Left lung (tissue), 10 donors: ENCODE results near the gene SCN10A. TPM values are rescaled to one million over a fixed set of nuclear protein-coding genes. Genes with fewer than 3 reads are reported as not detected.

Experiments used
- ATAC-seq: fragments of 200-7000 bp; cut with Tn5 transposase; one replicate; pipeline ENCODE4 v1.9.1; 2020; ENCODE audit warnings: moderate library complexity
- DNase-seq, 4 donors: peaks; one replicate each; pipeline ENCODE4 v3.0.0-alpha.2; 2013 to 2020
- H3K27ac ChIP-seq, 2 donors: fragments of 200-600 bp; sonication (generic) in 1 of 2; one replicate each; pipeline versions ENCODE4 v1.5.0 to v1.8.0; 2020 to 2021
- H3K27me3 ChIP-seq, 2 donors: fragments of 200-600 bp; sonication (generic) in 1 of 2; one replicate each; pipeline versions ENCODE4 v1.5.0 to v1.8.0; 2020 to 2021
- H3K36me3 ChIP-seq, 2 donors: fragments of 200-600 bp; sonication (generic) in 1 of 2; one replicate each; pipeline versions ENCODE4 v1.5.0 to v1.8.0; 2020 to 2021
- H3K4me1 ChIP-seq, 2 donors: fragments of 200-600 bp; one replicate each; pipeline ENCODE4 v1.8.0; 2021
- H3K4me3 ChIP-seq, 2 donors: fragments of 200-600 bp; sonication (generic) in 1 of 2; one replicate each; pipeline versions ENCODE4 v1.5.0 to v1.8.0; 2020 to 2021; ENCODE audit warnings: mild to moderate bottlenecking in 1 of 2
- H3K9me3 ChIP-seq, 2 donors: fragments of 200-600 bp; sonication (generic) in 1 of 2; one replicate each; pipeline versions ENCODE4 v1.5.0 to v1.8.0; 2020 to 2021
- CTCF ChIP-seq, 2 donors: fragments of 200-600 bp; sonication (generic) in 1 of 2; IDR thresholded peaks; one replicate each; pipeline versions ENCODE4 v1.5.0 to v1.8.0; 2021; ENCODE audit warnings: antibody characterized with exemption in 2 of 2
- intact Hi-C, 2 donors: fragments of 100-400 bp; cut with DNase I; formaldehyde crosslinking; loops; one replicate each; pipeline versions ENCODE4 v1.11.2 to v1.14.2; 2022
- polyA plus RNA-seq, 6 donors: library from polyadenylated mRNA; unstranded; fragments of 120-200 nt; gene quantifications; one replicate each; pipeline ENCODE4 v1.2.1, GENCODE V29; 2013; ENCODE audit not compliant: insufficient read length in 6 of 6
- total RNA-seq, 2 donors: library from RNA; stranded (reverse); fragmentation: NEBNext Ultra II Directional; extraction: Animal tissue kit (Norgen Biotek cat#: 25700); gene quantifications; one replicate each; pipeline ENCODE4 v1.2.1, GENCODE V29; 2021
- donor health status: DM: no; HTN: yes; CAD: no.
- donor health status: DM: no; HTN: no; CAD: no.

The SCN10A gene
- total and polyA plus RNA-seq, 8 donors = not detected

DNA sequence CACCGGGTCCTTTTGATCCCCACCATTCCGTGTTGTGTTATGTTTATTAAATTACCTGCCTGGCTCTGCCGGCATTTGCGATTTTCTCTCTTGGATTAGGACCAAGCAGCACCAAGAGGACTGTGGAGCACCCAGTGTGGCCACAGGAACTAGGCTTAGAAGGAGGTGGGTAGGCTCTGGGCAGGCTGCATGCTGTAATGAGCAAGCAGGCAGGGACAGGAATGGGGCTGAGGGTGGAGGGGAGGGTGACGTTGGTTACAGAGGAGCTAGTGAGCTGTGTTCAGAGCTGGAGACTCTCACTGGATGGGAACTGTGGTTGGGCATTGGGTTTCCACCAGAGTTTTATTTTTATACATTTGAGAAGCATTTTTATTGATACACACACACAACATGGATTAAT is 158.6 kb downstream of the SCN10A start:
- no peak for DNase-seq
- Histone ChIP-seq H3K27me3 (peaks cover 21 to 80% of the 10 kb centered on the region in 2 donors), H3K27ac (no peak overlapping the region), H3K9me3 (peaks cover 0 to 13% of the 10 kb centered on the region in 2 donors), H3K4me1 (no peaks in the 10 kb centered on the region), H3K36me3 (no peaks in the 10 kb centered on the region), H3K4me3 (no peak overlapping the region)
- ATAC-seq = no peak
- TF ChIP-seq CTCF (IDR thresholded peaks at IDR 0.05) = no peak
- intact Hi-C loops = no loop called here

DNA sequence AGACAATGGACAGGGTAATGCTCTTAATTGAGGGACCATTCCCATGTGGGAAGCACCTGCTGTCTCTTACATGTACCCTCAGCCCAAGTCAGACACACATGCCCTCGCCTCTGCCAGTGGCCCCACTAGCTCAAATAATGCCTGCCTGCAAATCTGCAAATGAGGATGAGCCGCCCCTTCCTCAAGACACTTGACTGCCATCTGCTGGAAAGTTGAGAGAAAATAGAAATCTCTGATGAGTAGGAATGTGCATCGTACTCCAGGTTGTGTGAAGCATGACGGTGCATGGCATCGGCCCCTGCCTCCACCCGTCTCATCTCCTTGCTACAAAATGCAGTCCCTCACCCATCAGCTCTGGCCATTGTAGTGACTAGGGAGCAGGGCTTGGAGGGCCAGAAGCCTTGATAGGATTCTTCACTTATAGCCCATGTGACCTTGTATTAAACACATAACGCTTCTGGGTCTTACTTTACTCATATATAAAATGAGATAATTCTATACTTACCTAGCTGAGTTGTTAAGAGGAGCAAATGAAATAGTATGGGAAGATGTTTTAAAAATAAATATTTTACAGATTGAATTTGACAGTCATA is 160.2 kb downstream of the SCN10A start:
- Histone ChIP-seq H3K27me3 (peaks cover 26 to 95% of the 10 kb centered on the region in 2 donors), H3K4me1 (peaks cover 0 to 6% of the 10 kb centered on the region in 2 donors), H3K4me3 (no peak overlapping the region), H3K36me3 (no peaks in the 10 kb centered on the region), H3K9me3 (peaks cover 0 to 1% of the 10 kb centered on the region in 2 donors), H3K27ac (no peak overlapping the region)
- intact Hi-C loops = no loop called here
- peak in 1 of 4 donors; percentile 40 for DNase-seq
- TF ChIP-seq CTCF (IDR thresholded peaks at IDR 0.05) = peak in 1 of 2 donors; percentile 26
- ATAC-seq = peak; percentile 36

DNA sequence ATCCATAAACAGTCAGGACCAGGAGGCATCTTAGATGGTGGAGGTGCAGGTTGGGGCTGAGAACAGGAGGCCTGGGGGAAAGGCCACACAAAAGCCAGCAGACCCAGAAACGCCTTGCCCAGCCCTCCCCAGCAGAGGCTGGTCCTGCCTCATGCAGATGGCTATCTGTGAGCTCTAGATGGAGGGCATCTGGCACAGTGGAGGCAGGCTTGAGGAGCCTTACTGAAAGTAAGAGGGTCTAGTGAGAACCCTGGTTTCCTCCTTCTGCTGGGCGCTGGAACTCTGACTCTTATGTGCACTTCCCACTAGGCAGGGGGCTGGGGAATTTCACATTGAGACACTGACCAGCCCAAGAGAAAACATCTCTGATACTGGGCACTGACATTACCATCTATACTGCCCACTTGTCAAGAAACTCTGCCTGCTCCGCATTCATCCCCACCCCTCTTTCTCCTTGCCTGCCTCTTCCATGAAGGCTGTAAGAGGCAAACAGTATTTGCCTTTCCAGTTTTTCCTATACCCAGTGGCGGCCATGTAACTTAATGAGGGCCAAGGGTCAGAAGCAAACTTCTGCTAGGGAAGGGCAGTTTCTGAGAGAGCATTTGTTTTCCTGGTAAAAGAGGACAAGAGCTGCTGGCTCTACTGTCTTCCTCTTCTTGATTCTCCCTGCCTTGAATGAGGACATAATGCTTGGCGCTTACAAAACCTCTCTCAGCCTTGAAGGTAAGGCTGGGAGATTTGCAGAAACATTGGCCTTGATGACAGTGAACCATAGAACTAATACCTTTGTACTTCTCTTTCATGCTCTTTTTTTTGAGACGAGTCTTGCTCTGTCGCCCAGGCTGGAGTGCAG is 162.1 kb downstream of the SCN10A start:
- H3K36me3 ChIP-seq = no peaks in the 10 kb centered on the region
- H3K4me1 ChIP-seq = peaks cover 4 to 18% of the 10 kb centered on the region in 2 donors
- ATAC-seq = no peak
- no peak overlapping the region for H3K4me3 ChIP-seq
- H3K27ac ChIP-seq = peak overlapping the region in 1 of 2 donors; percentile 48
- peaks cover 0 to 1% of the 10 kb centered on the region in 2 donors for H3K9me3 ChIP-seq
- DNase-seq = no peak
- intact Hi-C loops = no loop called here
- H3K27me3 ChIP-seq = peaks cover 28 to 98% of the 10 kb centered on the region in 2 donors
- TF ChIP-seq CTCF (IDR thresholded peaks at IDR 0.05) = no peak

DNA sequence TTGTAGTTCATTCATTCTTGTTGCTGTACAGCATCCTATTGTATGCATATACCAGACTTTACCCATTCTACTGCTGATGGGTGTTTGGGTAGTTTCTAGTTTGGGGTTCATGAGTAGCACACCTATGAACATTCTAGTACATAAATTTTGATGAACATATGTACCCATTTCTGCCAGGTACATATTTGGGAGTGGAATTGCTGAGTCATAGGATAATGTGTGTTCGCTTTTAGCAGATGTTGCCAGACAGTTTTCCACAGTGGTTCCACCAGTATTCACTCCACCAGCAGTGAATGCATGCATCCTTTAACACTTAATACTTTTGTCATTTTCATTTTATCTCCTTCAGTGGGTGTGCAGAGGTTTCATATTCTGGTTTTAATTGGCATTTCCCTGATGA is 163.1 kb downstream of the SCN10A start:
- H3K36me3 ChIP-seq = no peaks in the 10 kb centered on the region
- intact Hi-C loops = no loop called here
- no peak overlapping the region for H3K27ac ChIP-seq
- ATAC-seq = no peak
- TF ChIP-seq CTCF (IDR thresholded peaks at IDR 0.05) = no peak
- no peak overlapping the region for H3K4me3 ChIP-seq
- H3K9me3 ChIP-seq = peaks cover 0 to 1% of the 10 kb centered on the region in 2 donors
- H3K27me3 ChIP-seq = peaks cover 28 to 98% of the 10 kb centered on the region in 2 donors
- peaks cover 5 to 23% of the 10 kb centered on the region in 2 donors for H3K4me1 ChIP-seq
- no peak for DNase-seq

DNA sequence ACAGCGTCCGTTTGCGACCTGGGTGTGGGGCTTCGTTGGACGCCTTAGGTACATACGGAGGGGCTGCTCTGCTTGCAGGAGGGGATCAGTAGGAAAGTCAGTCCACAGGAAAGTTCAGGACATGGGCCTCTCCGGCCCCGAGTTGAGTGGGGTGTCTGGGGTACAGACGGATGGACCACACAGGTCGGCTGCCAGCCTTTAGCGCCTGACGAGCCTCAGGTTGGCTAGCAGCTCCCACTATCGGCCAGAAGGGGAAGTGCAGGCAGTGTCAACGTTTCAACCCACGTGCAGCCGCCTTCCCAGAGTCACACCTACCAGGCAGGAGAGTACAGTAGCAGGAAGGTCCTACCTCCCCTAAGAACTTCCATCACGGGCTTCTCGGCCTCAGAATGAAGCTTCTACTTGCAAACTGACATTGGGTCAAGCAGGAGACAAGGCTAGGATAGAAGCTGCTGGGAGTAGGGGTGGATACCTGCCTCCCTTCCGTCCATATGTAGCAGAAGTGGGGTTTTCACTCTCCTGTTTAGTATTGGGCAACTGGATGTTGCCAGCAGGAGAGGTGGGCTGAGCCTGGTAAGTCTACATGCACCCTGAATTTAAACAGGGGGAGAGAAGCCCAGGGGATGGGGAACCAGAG is 164.7 kb downstream of the SCN10A start:
- no peaks in the 10 kb centered on the region for H3K36me3 ChIP-seq
- H3K27me3 ChIP-seq = peaks cover 38 to 98% of the 10 kb centered on the region in 2 donors
- peak; percentile 92 to 94 for TF ChIP-seq CTCF (IDR thresholded peaks at IDR 0.05)
- no peak overlapping the region for H3K27ac ChIP-seq
- DNase-seq (peak; percentile 48 to 88 (median 66)), ATAC-seq (peak; percentile 88)
- peaks cover 0 to 1% of the 10 kb centered on the region in 2 donors for H3K9me3 ChIP-seq
- peaks cover 5 to 23% of the 10 kb centered on the region in 2 donors for H3K4me1 ChIP-seq
- intact Hi-C loops = no loop called here
- H3K4me3 ChIP-seq = no peak overlapping the region
